GM21737 (cell line): ENCODE results near the gene HMGN3.
A peak's percentile ranks its signal among the peaks of the same experiment; 100 is the strongest.

ENCODE experiments used
- ATAC-seq: cut with Tn5 transposase; IDR thresholded peaks from one replicate; pipeline ENCODE4 v1.9.1; 2021; ENCODE audit warnings: mild to moderate bottlenecking, moderate library complexity; ENCODE audit not compliant: unreplicated experiment

HMGN3 gene

DNA sequence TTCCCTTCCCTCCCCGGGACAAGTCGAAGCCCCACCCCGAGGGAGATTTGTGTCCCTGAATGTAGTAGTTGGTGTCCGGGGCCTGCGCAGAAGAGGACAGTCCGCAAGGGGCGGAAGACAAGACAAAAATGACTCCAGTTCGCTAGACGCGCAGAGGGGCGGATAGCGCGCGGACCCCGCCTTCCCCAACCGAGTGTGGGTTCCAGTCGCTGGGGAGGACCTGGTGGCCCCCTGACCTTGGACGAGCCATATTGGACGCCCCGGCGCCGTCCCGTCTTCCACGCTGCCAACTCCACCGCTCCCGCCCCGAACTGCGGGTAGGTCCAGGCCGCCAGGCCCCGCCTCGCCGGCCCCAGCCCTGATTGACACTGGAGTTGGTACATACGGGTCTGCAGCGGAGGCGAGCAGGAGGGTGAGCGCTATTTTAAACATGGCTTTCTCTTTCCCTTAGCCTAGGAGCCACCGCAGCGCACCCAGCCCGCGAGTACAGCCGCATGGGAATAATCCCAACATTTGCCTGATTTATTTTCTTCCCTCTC is 802 bp downstream of the HMGN3 start:
- ATAC-seq, result peak; percentile 68

DNA sequence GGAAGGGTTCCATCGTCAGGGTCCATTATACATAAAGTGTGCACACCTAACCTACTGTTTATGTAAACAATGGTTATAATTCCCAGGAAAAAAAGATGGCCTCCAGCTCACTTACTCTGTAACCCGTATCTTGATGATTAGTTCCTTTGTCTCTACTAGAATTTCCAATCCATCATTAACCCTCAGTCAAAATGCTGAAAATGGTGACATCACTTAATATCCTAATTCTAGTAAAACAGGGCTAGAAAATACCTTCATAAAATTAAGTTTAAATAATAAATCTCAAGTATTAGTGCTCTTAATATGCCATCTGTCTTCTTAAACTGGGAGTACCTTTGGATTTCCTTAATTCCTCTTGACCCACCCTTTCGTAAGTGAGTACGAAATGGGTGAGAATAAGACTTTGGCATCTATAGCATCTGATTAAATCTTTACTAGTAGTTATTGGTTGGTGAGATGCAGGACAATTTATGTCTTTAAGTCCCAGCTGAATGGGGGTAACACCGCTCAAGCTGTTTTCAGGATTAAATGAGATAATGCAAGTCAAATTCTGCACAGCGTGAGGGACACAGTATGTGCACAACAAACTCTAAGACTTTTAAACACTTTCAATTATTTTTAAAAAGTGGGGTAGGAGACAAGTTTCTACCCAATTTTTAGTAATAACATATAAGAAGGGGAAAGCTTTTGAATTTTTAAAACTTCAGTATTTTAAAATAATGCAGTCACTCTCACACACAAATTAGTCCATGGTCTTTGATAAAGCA is 1.6 kb downstream of the HMGN3 start:
- ATAC-seq, result no peak

DNA sequence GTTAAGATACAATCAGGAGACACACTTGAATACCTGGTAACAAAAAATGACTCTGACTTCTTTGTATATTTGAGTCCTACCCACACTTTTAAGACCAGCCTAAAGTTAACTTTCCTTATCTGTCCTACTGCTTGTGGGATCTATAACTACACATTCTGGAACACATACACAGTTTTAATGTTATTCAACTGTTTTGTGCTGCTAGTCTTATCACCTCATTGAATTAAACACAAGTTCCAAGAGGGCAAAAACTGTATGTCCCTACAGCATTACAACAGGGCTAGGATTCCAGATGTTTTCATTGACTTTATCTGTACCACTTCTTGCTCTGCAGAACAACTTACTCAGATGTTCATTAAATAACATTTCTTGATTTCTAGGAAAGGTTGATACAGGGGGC is 2.8 kb downstream of the HMGN3 start:
- no peak for ATAC-seq

DNA sequence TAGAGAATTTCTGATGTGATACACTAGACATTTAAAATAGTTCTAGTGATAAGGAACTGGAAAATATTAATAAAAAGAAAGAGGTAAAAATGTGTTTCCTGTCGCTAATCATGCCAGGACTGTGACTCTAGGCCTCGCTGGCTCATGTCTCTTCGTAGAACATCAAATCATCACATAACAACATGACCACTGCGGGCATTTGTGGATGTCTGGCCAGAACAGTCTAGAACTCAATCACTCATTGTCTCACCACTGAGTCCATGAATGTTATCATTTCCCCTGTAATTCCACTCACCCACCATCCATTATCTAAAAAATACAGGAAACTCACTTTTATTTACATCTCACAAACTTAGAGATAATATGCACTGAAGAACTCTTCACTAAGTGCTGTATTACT is 3.4 kb downstream of the HMGN3 start:
- no peak for ATAC-seq

DNA sequence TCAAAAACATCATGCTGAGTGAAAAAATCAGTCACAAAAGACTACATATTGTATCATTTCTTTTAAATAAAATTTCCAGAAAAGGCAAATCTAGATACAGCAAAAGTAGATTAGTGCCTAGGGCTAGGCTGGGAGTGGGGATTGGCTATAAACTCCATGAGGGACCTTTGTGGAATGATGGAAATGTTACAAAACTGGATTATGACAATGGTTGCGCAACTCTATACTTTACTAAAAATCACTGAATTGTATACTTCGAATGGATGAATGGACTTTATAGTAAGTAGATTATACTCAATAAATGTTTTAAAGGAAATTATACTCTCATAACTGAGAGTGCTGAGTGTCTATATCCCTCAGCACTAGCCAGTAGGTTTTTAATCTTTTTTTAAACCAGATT is 4.3 kb downstream of the HMGN3 start:
- ATAC-seq, result no peak

DNA sequence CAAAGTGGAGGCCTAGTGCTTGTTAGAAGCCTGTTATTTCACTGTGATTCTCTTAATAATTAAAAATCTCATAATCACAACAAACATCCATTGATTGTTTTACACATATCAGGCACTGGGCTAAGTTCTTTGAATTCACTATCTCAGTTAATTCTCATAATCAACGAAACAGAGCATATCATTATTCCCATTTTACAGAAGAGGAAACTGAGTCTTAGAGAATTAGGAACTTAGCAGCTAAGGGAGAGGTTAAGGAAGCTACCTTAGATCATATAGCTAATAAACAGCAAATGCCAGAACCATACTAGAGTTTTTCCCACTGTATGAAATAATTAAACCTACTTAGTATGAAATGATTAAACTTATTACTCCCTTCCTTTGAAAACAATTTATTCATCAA is 7.0 kb downstream of the HMGN3 start:
- ATAC-seq, result no peak

DNA sequence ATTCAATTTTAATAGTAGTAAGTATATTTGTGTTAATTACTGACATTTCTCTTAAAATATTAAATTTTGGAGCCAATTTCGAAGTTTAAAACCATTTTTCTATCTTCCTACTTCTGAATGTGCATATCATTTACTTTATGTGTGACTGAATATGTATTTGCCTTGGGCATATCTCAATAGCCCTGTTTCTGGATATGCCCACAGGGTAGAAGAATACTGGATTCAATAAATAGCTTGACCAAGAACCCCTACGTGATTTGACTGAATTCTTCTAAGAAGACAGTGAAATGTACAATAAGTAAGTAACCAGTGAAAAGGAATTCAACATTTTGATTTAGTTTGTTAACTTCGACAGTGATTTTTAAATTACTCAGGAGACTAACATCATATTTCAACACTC is 7.8 kb downstream of the HMGN3 start:
- no peak for ATAC-seq

DNA sequence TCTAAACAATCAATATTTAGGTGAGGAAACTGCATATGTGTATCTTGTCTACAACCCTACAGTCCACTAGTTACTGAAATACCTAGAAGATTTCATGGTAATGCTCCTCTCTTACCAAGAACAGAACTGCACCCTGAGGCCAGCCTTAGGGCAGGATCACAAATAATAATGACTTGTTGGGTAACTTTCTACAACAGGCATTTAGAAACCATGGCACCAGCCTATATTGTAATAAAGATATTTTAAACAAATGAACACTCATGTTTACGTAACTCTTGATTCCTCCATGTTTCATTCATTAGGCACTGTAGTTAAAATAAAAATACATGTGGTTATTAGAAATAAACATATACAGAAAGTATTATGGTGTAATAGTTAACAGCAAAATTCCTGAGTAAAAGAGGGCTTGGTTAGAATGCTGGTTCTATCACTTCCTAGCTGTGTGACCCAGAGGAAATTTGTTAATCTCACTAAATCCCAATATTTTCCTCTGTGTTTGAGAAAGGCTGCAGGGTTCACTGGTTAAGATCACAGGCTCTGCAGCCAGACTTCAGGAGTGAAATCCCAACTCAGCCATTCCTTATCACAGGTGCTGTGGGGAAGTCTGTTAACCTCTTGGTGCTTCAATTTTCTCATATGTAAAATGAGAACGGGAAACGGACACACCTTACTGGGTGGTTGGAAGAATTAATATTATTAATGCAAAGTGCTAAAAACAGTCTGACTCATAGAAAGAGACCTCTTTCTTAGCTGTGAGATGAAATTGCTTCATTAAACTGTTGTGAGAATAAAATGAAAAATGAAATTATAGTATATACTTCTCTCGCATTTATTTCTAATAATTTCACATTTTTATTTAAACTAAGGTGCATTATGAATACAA is 8.5 kb downstream of the HMGN3 start:
- ATAC-seq, result no peak

DNA sequence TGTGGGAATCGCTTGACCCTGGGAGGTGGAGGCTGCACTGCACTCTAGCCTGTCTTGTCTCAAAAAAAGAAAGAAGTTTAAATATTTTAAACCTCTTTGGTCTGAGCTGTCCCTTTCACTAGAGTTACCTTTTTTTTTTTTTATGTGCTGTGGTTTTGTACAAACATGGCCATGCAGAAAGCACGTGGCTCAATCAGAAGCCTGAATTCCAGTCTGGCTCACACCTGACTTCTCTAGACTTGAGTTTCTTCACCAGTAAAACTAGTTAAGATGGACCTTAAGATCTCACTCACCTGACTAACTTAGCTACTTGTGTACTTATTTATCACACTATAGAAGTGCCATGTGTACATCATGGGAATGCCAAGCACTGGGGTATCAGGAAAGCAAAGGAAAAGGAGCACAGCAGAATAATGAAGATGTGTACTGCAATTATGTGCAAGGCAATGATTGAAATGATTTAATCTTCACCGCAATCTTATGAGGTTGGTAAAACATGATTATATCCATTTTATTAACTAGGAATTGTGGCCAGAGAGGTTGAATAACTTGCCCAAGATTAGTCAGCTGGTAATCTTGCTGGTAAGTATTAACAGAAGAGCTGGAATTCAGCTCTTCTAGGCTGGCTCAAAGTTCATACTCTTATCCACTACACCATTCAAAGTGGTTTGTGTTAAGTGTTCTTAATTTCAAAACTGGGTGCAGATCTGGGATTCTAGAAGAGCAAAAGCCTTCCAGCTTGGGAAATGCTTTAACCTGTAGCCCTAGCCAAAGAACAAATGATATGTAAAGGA is 10.7 kb downstream of the HMGN3 start:
- no peak for ATAC-seq

DNA sequence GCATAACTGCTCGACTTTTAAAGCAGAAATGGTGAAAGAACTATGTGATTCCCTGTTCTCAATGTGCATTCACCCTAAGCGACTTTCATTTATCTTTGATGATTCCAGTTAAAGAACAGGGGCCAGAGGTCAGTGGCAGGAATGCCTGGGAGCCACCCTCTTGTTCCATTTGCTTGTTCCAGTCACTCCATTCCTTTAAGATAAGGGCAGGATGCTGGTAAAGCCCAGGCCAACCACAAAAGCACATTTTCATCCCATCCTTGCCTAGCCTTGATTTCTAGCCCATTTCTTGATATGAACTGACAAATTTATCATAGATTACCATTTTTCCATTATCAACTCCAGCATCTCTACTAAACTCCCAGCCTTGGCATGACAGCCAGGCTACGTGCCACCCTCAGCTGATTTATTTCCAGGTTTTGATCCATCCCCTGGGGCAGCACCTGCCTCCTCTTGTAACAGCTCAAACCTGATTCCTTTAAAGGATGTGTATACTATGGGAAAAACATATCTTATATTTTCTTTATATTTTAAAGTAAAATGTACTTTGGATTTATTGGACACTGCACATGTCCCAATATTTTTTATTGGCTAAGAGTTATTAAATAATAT is 19.2 kb downstream of the HMGN3 start:
- no peak for ATAC-seq

DNA sequence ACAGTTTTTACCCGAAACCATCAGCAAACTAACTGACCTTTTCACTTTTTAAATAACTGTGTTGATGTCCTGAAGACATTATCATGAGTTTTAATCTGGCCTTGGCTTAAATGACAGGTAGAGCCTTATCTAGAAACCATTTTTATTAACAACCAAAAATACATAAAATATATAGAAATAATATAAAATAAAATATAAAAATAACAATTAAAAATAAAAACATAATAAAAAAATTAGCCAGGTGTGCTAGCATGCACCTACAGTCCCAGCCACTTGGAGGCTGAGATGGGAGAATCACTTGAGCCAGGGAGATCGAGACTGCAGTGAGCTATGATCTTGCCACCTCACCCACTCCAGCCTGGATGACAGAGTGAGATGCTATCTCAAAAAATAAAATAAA is 21.6 kb downstream of the HMGN3 start:
- no peak for ATAC-seq

DNA sequence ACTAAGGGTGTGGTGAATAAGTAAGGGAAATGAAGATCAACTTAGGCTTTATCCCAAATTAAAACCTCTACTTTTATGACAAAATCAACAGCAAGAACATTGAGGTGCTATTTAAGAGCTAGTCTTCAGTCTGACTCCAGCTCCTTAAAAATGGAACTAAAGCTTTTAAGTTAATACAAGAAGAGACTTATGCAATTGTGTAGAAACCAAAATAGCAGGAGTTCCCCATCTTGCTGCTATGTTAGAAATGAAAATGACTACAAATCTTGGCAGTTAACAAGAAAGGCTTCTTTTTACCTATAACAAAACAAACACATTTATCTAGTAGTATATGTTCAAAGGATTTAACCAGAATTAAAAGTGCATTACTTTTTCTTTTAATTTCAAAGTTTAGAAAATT is 25.7 kb downstream of the HMGN3 start:
- no peak for ATAC-seq

DNA sequence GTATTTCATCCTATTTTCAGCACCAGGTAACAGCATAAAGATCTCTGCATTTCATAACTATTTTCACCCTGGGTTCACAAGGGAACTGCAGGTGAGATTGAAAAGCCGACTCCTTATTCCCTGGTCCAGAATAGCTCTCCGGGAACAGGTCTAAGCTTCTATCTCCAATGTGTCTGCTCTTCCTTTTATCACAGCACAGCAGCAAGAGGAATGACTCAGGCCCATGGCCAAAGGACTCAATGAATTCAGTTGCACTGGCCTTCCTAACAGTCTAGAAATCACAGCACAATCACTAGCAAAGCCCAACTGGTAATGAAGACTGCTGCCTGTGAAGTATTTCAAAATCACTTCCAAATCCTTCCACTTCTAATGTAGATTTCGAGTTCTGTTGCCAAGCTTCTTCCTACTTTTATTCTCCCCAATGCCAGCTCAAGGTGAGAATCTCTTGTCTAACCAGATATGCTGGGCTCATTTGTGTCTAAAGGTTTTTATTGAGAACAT is 30.7 kb downstream of the HMGN3 start:
- ATAC-seq, result no peak

DNA sequence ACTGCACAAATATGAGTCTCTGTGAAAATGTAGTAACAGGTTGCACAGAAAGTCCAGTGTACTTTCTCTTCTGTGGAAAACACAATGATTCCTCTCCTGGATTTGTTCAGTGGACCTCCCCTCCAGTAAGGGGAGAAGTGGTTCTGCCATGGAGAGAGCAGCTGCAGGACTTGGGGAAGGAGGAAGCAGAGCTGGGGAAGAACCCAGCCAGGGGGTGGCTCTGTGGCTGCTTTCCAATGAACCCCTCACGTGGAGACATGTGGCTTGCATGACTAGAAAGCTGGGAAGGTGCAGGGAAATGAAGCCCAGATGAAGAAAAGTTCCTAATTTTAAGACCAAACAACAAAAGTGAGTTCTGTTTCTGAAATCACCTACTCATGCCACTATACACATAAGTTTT is 31.9 kb downstream of the HMGN3 start:
- no peak for ATAC-seq

DNA sequence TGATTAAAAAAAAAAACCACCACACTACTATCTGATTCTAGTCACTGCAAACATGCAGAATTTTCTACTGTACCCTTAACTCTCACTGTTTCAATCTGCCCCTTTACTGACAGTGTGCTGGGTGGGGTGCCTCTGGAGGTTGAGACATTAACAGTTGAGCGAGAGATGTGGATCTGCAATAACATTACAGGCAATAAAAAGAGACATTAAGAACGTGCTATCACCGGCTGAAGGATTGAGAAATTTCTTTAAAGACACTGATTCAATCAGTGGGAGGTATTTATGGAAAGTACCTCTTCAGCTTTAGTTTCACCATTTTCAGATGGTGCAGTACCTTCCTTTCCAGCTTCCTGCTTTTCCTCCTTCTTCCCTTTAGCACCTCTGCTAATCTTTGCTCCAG is 32.5 kb downstream of the HMGN3 start:
- no peak for ATAC-seq

DNA sequence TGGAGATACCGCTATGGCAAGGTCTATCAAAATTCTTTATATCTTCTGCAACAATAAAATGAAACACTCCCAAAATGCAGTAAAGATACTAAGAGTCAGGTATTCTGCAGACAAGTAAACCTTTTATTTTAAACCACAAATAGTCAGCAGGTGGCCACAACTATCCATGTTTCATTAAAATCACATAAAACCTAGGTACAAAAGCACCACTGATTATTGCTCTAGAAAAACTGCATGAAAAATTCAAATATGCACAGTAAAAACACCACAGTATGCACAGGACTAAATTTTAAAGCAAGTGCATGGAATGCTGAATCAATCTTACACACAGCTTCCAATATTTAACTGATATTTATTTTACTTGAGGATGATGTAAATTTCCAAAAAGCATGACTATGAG is 33.3 kb downstream of the HMGN3 start:
- ATAC-seq, result no peak

DNA sequence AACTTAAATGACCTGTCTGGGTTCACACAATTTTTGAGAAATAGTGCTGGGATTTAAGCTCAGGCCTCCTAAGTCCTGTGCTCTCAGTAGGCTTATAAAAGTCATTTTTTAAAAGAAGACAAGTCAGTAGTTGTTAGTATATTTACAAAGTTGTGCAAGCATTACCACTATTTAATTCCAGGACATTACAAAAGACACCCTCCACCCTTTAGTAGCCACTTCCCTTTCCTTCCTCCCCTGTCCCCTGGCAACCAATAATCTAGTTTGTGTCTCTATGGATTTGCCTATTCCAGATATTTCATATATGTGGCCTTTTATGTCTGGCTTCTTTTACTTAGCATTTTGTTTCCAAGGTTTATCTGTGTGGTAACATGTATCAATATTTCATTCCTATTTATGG is 37.6 kb downstream of the HMGN3 start:
- ATAC-seq, result no peak

DNA sequence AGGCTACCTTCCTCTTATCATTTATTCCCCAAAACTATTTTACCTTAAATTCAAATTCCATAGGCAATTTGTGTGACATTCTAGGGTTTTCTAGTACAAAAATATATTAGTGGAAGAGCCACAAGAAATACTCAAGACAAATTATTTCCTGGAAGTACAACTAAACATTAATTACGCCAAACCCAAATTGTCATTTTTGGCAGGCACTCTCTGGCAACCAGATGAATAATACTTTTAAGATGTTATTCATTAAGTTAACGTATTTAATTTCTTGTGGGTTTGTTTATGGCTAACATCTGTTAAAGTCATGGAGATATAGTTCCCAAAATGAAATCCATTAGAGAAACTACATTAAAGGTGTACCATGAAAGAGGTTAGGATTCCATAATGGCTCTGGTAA is 40.5 kb downstream of the HMGN3 start:
- no peak for ATAC-seq

DNA sequence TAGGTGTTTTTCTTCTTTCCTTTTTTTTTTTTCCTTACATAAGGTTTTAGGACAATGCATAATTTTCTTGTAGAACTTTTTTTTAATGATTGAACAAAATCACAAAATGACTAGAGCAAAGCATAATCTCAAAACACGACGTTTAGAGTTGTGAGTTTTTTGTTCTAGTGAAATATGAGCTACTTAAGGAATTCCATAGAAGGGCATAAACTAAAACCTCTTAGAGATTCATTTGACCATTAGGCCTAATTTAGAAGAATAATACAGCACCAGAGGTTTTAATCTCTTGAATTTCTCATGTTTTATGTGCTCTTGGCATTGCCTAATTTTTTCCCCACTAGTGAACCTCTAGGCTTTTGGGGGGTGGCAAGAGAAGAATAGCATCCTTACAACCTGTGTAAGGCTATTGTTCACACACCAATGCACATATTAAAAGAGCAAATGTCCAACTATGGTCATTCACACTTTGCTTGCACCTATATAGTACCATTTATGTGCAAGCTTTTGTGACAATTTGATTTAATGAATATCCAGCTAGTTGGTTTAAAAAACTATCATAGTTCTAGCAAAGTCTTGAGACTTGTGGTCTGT is 44.6 kb downstream of the HMGN3 start:
- ATAC-seq, result no peak

DNA sequence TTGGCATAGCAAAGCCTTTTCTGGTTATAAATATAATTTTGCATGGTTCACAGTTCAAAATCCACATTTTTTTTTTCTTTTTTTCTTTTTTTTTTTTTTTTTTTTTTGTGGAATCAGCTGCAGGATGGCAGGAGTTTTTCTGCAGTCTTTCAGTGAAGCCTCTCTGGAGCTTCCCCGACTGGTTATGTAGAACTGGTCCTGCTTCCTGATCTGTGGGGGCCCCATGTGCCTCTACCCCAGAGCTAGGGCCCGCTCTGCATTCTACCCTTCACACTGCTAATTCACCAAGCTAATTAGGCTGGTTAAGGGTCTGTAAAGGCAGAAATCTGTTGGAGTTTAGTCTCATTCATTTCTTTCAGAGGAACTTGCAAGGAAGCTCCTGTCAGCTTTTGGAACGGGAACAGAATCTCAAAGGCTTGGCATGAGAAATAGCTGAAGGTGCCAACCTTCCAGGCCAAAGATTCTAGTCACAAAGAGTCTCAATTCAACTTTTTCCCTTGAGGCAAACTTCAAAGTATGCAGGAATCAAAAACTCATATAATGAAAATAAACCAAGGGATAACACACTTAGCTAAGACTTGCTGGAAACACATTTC is 45.5 kb downstream of the HMGN3 start:
- ATAC-seq, result no peak
